ENCODE measurements around the gene MRPL37. TPM values are rescaled to one million over a fixed set of nuclear protein-coding genes. Genes with fewer than 3 reads are reported as not detected.
"Not testable (repeated sequence)": the region's sequence is repeated elsewhere in the genome, so short reads cannot be mapped to it uniquely, and the experiment has no call there.

The MRPL37 gene
- polyA plus RNA-seq, 1 donor (not counting 4 experiments of a cell fraction or from before 2014, with no cell fraction given) = 30.9 TPM

DNA sequence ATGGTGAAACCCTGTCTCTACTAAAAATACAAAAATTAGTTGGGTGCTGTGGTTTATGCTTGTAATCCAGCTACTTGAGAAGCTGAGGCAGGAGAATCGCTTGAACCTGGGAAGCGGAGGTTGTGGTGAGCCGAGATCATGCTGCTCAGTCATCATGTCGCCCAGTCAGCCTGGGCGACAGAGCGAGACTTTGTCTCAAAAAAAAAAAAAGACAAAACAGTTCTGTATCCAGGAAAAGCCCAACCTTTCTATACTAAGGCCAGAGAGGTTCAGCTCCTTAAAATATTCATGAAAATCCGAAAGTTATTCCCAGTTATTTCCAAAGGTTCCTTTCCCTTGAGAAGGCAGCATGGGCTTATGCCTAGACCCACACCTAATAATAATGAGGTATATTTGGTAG lies 4.2 kb downstream of the MRPL37 start:
- DNase-seq (ENCODE audit: low read depth, low spot score) (no peak), FAIRE-seq (no peak)
- Histone ChIP-seq H3K4me3 (ENCODE audit: control insufficient read depth in 2 of 3, extremely low read depth in 1 of 3, insufficient read depth in 2 of 3, low read depth in 1 of 3, low read length in 3 of 3) (no peak overlapping the region), H3K4me1 (ENCODE audit: control insufficient read depth, extremely low read depth, insufficient read depth, low read length) (peaks cover 14% of the 10 kb centered on the region), H3K4me2 (ENCODE audit: control insufficient read depth, extremely low read depth, insufficient read depth, low read depth, low read length) (no peak overlapping the region), H3K9me1 (ENCODE audit: control insufficient read depth, extremely low read depth, insufficient read depth, low read length) (no peaks in the 10 kb centered on the region), H3K27me3 (ENCODE audit: control insufficient read depth, extremely low read depth, insufficient read depth, low read length) (no peaks in the 10 kb centered on the region), H4K20me1 (ENCODE audit: control insufficient read depth, extremely low read depth, insufficient read depth, low read length) (peaks cover 4% of the 10 kb centered on the region), H2AFZ (ENCODE audit: control insufficient read depth, low read length) (no peak overlapping the region), H3K9ac (ENCODE audit: control insufficient read depth, extremely low read depth, insufficient read depth, low read length) (no peak overlapping the region), H3K27ac (ENCODE audit: control insufficient read depth, insufficient read depth, low read length) (no peak overlapping the region), H3K79me2 (ENCODE audit: control insufficient read depth, insufficient read depth, low read length) (peaks cover 37% of the 10 kb centered on the region), H3K9me3 (ENCODE audit: control insufficient read depth, low read depth, low read length) (no peaks in the 10 kb centered on the region), H3K36me3 (ENCODE audit: control insufficient read depth in 2 of 2, extremely low read depth in 1 of 2, insufficient read depth in 2 of 2, low read length in 2 of 2) (peaks cover 20 to 24% of the 10 kb centered on the region in 2 experiments)
- TF ChIP-seq EZH2 (IDR thresholded peaks at IDR 0.05; ENCODE audit: low read length) = no peak
- dilution Hi-C loops (cut with MboI; ENCODE audit: extremely low pct_ligation_motif_present, low sequenced_read_pairs) = no loop called here

DNA sequence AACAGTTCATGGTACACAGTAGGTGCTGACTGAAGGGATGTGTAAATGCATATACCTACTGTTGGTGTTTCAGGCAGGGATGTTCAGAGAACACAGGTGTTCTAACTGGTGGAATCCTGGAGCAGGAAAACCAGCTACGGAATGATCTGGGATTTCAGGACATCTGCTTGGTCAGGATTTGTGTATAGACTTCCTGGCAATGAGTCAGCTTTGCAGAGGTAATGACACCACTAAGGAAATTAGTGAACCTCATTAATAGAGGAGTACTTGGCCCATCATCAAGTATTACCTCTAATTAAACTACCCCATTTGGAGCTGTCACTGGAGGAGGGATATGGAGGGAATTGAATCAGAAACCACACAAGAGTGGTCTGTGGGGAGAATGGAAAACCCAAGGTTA lies 7.3 kb downstream of the MRPL37 start:
- no peak for DNase-seq (ENCODE audit: low read depth, low spot score)
- Histone ChIP-seq H3K4me1 (ENCODE audit: control insufficient read depth, extremely low read depth, insufficient read depth, low read length) (no peaks in the 10 kb centered on the region), H3K36me3 (ENCODE audit: control insufficient read depth in 2 of 2, extremely low read depth in 1 of 2, insufficient read depth in 2 of 2, low read length in 2 of 2) (peaks cover 36 to 44% of the 10 kb centered on the region in 2 experiments), H3K9me1 (ENCODE audit: control insufficient read depth, extremely low read depth, insufficient read depth, low read length) (no peaks in the 10 kb centered on the region), H3K79me2 (ENCODE audit: control insufficient read depth, insufficient read depth, low read length) (peaks cover 14% of the 10 kb centered on the region), H3K9me3 (ENCODE audit: control insufficient read depth, low read depth, low read length) (no peaks in the 10 kb centered on the region), H3K9ac (ENCODE audit: control insufficient read depth, extremely low read depth, insufficient read depth, low read length) (no peak overlapping the region), H3K27ac (ENCODE audit: control insufficient read depth, insufficient read depth, low read length) (no peak overlapping the region), H3K4me3 (ENCODE audit: control insufficient read depth in 2 of 3, extremely low read depth in 1 of 3, insufficient read depth in 2 of 3, low read depth in 1 of 3, low read length in 3 of 3) (no peak overlapping the region), H4K20me1 (ENCODE audit: control insufficient read depth, extremely low read depth, insufficient read depth, low read length) (peaks cover 4% of the 10 kb centered on the region), H2AFZ (ENCODE audit: control insufficient read depth, low read length) (no peak overlapping the region), H3K4me2 (ENCODE audit: control insufficient read depth, extremely low read depth, insufficient read depth, low read depth, low read length) (no peak overlapping the region), H3K27me3 (ENCODE audit: control insufficient read depth, extremely low read depth, insufficient read depth, low read length) (no peaks in the 10 kb centered on the region)
- TF ChIP-seq, protein P1, sequence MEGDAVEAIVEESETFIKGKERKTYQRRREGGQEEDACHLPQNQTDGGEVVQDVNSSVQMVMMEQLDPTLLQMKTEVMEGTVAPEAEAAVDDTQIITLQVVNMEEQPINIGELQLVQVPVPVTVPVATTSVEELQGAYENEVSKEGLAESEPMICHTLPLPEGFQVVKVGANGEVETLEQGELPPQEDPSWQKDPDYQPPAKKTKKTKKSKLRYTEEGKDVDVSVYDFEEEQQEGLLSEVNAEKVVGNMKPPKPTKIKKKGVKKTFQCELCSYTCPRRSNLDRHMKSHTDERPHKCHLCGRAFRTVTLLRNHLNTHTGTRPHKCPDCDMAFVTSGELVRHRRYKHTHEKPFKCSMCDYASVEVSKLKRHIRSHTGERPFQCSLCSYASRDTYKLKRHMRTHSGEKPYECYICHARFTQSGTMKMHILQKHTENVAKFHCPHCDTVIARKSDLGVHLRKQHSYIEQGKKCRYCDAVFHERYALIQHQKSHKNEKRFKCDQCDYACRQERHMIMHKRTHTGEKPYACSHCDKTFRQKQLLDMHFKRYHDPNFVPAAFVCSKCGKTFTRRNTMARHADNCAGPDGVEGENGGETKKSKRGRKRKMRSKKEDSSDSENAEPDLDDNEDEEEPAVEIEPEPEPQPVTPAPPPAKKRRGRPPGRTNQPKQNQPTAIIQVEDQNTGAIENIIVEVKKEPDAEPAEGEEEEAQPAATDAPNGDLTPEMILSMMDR (optimal IDR thresholded peaks at IDR 0.05 in 1 of 3, IDR thresholded peaks at IDR 0.05 in 1 of 3, conservative IDR thresholded peaks at IDR 0.05 in 1 of 3; ENCODE audit: extremely low read depth in 1 of 3, insufficient read depth in 2 of 3, low read length in 3 of 3) = no peak
- TF ChIP-seq EZH2 (IDR thresholded peaks at IDR 0.05; ENCODE audit: low read length) = no peak
- dilution Hi-C loops (cut with MboI; ENCODE audit: extremely low pct_ligation_motif_present, low sequenced_read_pairs) = no loop called here
- FAIRE-seq = no peak

DNA sequence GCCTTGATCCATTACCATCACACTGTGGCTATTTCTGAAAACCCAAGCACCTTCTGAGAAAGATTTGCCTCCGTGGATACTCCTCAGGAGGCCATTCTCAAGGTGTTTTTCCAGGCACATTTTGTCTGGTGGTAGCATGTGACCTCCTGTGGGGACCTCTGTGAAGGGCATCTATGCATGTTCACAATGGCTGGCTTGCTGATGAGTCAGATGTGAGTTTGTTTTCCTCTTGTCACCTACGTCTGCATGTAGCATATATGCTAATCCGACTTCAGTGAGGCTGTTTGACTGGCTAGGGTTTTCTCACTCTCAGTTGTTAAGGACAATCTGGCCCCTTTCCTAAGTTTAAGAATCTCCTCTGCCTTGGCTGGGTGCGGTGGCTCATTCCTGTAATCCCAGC lies 7.9 kb downstream of the MRPL37 start:
- H3K27me3 ChIP-seq (ENCODE audit: control insufficient read depth, extremely low read depth, insufficient read depth, low read length); H2AFZ ChIP-seq (ENCODE audit: control insufficient read depth, low read length); dilution Hi-C loops (cut with MboI; ENCODE audit: extremely low pct_ligation_motif_present, low sequenced_read_pairs); H3K79me2 ChIP-seq (ENCODE audit: control insufficient read depth, insufficient read depth, low read length); H3K9ac ChIP-seq (ENCODE audit: control insufficient read depth, extremely low read depth, insufficient read depth, low read length); H4K20me1 ChIP-seq (ENCODE audit: control insufficient read depth, extremely low read depth, insufficient read depth, low read length); H3K4me3 ChIP-seq (ENCODE audit: control insufficient read depth in 2 of 3, extremely low read depth in 1 of 3, insufficient read depth in 2 of 3, low read depth in 1 of 3, low read length in 3 of 3); H3K4me1 ChIP-seq (ENCODE audit: control insufficient read depth, extremely low read depth, insufficient read depth, low read length); DNase-seq (ENCODE audit: low read depth, low spot score); H3K27ac ChIP-seq (ENCODE audit: control insufficient read depth, insufficient read depth, low read length); H3K9me3 ChIP-seq (ENCODE audit: control insufficient read depth, low read depth, low read length); H3K4me2 ChIP-seq (ENCODE audit: control insufficient read depth, extremely low read depth, insufficient read depth, low read depth, low read length); H3K9me1 ChIP-seq (ENCODE audit: control insufficient read depth, extremely low read depth, insufficient read depth, low read length): not testable (repeated sequence)
- H3K36me3 ChIP-seq (ENCODE audit: control insufficient read depth in 2 of 2, extremely low read depth in 1 of 2, insufficient read depth in 2 of 2, low read length in 2 of 2) = peaks cover 40 to 49% of the 10 kb centered on the region in 2 experiments
- FAIRE-seq = peak; percentile 46

Data from keratinocyte (primary cell).